Measurements from ENCODE around the gene COPA.
"Not testable (repeated sequence)": the region's sequence is repeated elsewhere in the genome, so short reads cannot be mapped to it uniquely, and the experiment has no call there.

Gene COPA

GRCh38 chr1:160342953-160343869, at the start of gene COPA, which contains the start of gene NCSTN:
TSS of gene COPA (minus strand) at chr1:160343250. CDS start at chr1:160343170, 80 bp downstream.
TSS of gene NCSTN (plus strand) at chr1:160343383. CDS start at chr1:160343397, 14 bp downstream.
- Histone ChIP-seq H3K4me1 (ENCODE audit: control insufficient read depth, insufficient read depth, low read length) (peaks cover 3% of the 10 kb centered on the region), H3K4me3 (ENCODE audit: low read length) (peak within 1 kb of the TSS; percentile 96), H3K27me3 (ENCODE audit: control insufficient read depth, insufficient read depth, low read length) (no peaks in the 10 kb centered on the region), H3K9ac (ENCODE audit: low read length) (peak within 1 kb of the TSS; percentile 99), H3K27ac (ENCODE audit: low read depth, low read length) (peak within 1 kb of the TSS; percentile 88), H3K36me3 (ENCODE audit: control insufficient read depth, insufficient read depth, low read length) (peaks cover 11% of the 10 kb centered on the region)

GRCh38 chr1:160388406-160388805, 45.4 kb upstream of the COPA start:
- H3K36me3 ChIP-seq (ENCODE audit: control insufficient read depth, insufficient read depth, low read length); H3K4me1 ChIP-seq (ENCODE audit: control insufficient read depth, insufficient read depth, low read length); H3K27ac ChIP-seq (ENCODE audit: low read depth, low read length); H3K9ac ChIP-seq (ENCODE audit: low read length); H3K27me3 ChIP-seq (ENCODE audit: control insufficient read depth, insufficient read depth, low read length); H3K4me3 ChIP-seq (ENCODE audit: low read length): not testable (repeated sequence)

DNA sequence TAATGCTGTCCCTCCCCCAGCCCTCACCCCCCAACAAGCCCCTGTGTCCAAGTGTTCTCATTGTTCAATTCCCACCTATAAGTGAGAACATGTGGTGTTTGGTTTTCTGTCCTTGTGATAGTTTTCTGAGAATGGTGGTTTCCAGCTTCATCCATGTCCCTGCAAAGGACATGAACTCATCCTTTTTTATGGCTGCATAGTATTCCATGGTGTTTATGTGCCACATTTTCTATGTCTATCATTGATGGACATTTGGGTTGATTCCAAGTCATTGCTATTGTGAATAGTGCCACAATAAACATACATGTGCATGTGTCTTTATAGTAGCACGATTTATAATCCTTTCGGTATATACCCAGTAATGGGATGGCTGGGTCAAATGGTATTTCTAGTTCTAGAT, 41.8 kb upstream of the COPA start:
- not testable (repeated sequence) for H3K4me1 ChIP-seq (ENCODE audit: control insufficient read depth, insufficient read depth, low read length); H3K4me3 ChIP-seq (ENCODE audit: low read length); H3K27me3 ChIP-seq (ENCODE audit: control insufficient read depth, insufficient read depth, low read length); H3K36me3 ChIP-seq (ENCODE audit: control insufficient read depth, insufficient read depth, low read length); H3K9ac ChIP-seq (ENCODE audit: low read length); H3K27ac ChIP-seq (ENCODE audit: low read depth, low read length)

DNA sequence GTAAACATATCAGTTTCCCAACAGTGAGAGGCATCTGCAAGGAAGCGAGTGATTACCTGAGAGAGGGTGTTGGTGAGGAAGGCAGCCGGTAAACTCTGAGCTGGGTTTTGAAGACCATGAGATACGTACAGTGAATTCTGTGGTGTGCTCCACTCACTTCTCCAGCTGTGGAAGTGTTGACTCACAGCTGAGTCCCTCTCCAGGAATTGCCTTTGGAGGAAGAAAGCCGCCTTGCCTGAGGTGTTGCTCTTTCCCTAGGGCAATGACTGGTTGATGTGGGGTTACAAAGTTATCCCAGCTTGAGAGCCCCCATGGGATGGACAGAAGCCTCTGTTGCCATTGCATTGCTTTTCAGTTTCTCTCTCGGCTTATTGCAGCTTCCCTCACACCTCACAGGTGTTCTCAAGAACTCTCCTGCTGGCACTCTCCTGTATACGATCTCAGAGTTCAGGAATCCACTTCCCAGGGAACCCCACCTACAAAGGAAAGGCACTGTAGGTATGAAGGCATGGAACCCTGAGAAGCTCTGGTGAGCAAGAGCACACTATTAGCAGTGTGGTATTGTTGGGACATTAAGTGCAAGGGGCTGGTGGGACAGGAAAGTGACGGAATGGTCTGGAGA, 34.6 kb upstream of the COPA start:
- Histone ChIP-seq H3K4me3 (ENCODE audit: low read length) (no peak overlapping the region), H3K9ac (ENCODE audit: low read length) (no peak overlapping the region), H3K36me3 (ENCODE audit: control insufficient read depth, insufficient read depth, low read length) (no peaks in the 10 kb centered on the region), H3K27me3 (ENCODE audit: control insufficient read depth, insufficient read depth, low read length) (peaks cover 3% of the 10 kb centered on the region), H3K27ac (ENCODE audit: low read depth, low read length) (no peak overlapping the region), H3K4me1 (ENCODE audit: control insufficient read depth, insufficient read depth, low read length) (peaks cover 2% of the 10 kb centered on the region)

DNA sequence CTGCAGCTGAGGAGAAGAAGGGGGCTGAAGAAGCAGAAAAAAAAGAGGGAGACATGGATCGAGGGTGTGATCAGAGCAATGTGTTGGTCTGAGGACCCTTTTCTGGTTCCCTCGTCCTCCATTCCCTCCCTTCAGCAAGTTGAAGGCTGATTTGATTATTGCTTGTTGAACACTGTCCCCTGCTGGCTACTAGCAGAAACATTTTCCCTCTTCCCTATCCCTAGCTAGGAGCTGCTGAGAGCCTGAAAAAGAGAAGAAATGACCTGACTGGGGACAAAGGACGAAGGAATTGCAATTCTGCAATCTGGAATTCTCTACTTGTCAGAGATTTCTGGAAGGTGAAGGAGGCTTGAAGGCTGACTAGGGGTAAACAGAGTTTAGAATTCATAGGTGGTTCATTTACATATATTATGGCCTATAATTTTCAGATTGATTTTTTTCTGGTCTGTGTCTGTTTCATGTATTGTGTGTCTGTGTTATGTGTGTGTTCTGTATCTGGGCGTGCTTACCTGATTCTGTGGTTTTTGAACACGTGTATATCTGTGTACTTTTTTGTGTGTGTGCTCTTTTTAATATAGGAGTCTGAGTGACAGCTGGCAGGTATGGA, 33.6 kb upstream of the COPA start:
- H3K27me3 ChIP-seq (ENCODE audit: control insufficient read depth, insufficient read depth, low read length) = peaks cover 3% of the 10 kb centered on the region
- peaks cover 2% of the 10 kb centered on the region for H3K4me1 ChIP-seq (ENCODE audit: control insufficient read depth, insufficient read depth, low read length)
- H3K36me3 ChIP-seq (ENCODE audit: control insufficient read depth, insufficient read depth, low read length) = no peaks in the 10 kb centered on the region
- H3K4me3 ChIP-seq (ENCODE audit: low read length) = no peak overlapping the region
- no peak overlapping the region for H3K27ac ChIP-seq (ENCODE audit: low read depth, low read length)
- no peak overlapping the region for H3K9ac ChIP-seq (ENCODE audit: low read length)

GRCh38 chr1:160375788-160376524, 32.9 kb upstream of the COPA start:
- Histone ChIP-seq H3K4me1 (ENCODE audit: control insufficient read depth, insufficient read depth, low read length) (peaks cover 2% of the 10 kb centered on the region), H3K27ac (ENCODE audit: low read depth, low read length) (no peak overlapping the region), H3K9ac (ENCODE audit: low read length) (no peak overlapping the region), H3K36me3 (ENCODE audit: control insufficient read depth, insufficient read depth, low read length) (no peaks in the 10 kb centered on the region), H3K4me3 (ENCODE audit: low read length) (peak overlapping the region; percentile 33), H3K27me3 (ENCODE audit: control insufficient read depth, insufficient read depth, low read length) (peaks cover 3% of the 10 kb centered on the region)

DNA sequence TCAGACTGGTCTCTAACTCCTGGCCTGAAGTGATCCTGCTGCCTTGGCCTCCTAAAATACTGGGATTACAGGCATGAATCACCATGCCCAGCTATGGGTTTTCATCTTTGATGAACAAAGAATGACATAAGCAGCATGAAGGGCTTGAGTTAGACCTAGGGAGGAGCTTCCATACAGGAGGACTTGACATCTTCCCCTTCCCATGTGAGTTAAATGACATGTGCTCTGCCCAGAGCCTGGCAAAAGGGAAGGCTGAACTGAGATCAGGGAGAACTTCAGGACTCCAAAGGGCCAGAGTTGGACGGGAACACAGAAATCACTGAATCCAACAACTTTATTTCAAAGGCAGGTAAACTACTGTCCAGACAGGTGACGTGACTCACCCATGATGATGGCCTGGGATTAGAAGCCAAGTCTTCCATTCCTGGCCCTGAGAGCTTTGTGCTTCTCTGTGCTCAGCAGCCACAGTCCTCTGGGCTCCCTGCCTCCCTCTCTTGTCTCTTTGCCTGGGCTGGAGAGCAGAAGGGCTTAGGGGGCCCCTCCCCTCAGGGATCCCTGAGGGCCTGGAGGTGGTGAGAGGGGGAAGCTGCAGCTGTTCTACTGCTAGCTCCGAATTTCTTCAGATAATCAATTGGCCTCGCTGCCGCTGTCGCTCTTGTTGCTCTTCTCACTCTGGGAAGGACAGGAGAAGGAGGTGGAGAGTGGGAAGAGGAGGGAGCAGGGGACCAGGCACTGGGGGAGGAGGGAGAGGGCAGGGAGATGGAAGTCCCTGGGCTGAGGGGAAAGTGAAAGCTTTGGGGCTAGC, 31.5 kb upstream of the COPA start:
- H3K27me3 ChIP-seq (ENCODE audit: control insufficient read depth, insufficient read depth, low read length) = peaks cover 3% of the 10 kb centered on the region
- no peak overlapping the region for H3K4me3 ChIP-seq (ENCODE audit: low read length)
- no peak overlapping the region for H3K27ac ChIP-seq (ENCODE audit: low read depth, low read length)
- H3K9ac ChIP-seq (ENCODE audit: low read length) = no peak overlapping the region
- H3K36me3 ChIP-seq (ENCODE audit: control insufficient read depth, insufficient read depth, low read length) = no peaks in the 10 kb centered on the region
- peaks cover 2% of the 10 kb centered on the region for H3K4me1 ChIP-seq (ENCODE audit: control insufficient read depth, insufficient read depth, low read length)

- H3K27me3 ChIP-seq (ENCODE audit: control insufficient read depth, insufficient read depth, low read length) = peaks cover 3% of the 10 kb centered on the region
- H3K4me3 ChIP-seq (ENCODE audit: low read length) = no peak overlapping the region
- no peaks in the 10 kb centered on the region for H3K36me3 ChIP-seq (ENCODE audit: control insufficient read depth, insufficient read depth, low read length)
- no peak overlapping the region for H3K27ac ChIP-seq (ENCODE audit: low read depth, low read length)
- peaks cover 2% of the 10 kb centered on the region for H3K4me1 ChIP-seq (ENCODE audit: control insufficient read depth, insufficient read depth, low read length)
- H3K9ac ChIP-seq (ENCODE audit: low read length) = no peak overlapping the region
Observed at GRCh38 chr1:160373696-160374095, 30.6 kb upstream of the COPA start.

DNA sequence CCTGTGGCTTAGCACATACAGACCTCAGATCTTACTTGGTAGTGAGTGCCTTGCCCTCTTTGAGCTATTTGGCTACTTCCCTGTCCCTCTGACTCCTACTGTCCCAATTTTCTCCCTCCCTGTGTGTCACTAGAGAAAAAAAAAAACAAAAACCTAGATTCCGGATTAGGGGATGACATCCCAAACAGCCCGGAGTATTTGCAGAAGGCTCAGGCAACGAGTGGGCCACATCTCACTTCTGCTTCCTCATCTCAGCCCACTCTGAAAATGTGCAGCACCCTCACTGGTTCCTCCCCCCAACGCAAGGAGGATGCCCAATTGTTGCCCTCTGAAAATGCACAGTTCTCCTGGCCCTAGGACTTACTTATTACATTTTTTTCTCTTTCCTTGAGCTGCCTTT, 28.7 kb upstream of the COPA start:
- H3K36me3 ChIP-seq (ENCODE audit: control insufficient read depth, insufficient read depth, low read length) = no peaks in the 10 kb centered on the region
- H3K4me3 ChIP-seq (ENCODE audit: low read length) = no peak overlapping the region
- H3K4me1 ChIP-seq (ENCODE audit: control insufficient read depth, insufficient read depth, low read length) = peaks cover 2% of the 10 kb centered on the region
- H3K27ac ChIP-seq (ENCODE audit: low read depth, low read length) = no peak overlapping the region
- no peak overlapping the region for H3K9ac ChIP-seq (ENCODE audit: low read length)
- H3K27me3 ChIP-seq (ENCODE audit: control insufficient read depth, insufficient read depth, low read length) = peaks cover 3% of the 10 kb centered on the region

DNA sequence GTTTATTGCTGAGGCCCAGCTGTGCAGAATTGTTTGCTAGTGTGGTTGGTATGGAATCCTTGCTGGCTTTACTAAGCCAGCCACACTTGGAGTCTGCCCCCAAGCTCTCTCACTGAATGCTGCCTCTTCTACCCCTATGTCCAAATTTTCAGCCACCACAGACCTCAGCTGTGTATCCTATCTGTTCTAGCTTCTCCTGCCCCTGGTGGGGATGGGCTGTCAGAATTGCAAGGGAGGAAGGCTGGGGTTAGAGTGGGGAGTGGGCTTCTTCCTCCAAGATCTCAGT, 28.2 kb upstream of the COPA start:
- H3K4me1 ChIP-seq (ENCODE audit: control insufficient read depth, insufficient read depth, low read length) = peaks cover 2% of the 10 kb centered on the region
- H3K27ac ChIP-seq (ENCODE audit: low read depth, low read length) = no peak overlapping the region
- H3K9ac ChIP-seq (ENCODE audit: low read length) = no peak overlapping the region
- H3K36me3 ChIP-seq (ENCODE audit: control insufficient read depth, insufficient read depth, low read length) = no peaks in the 10 kb centered on the region
- no peak overlapping the region for H3K4me3 ChIP-seq (ENCODE audit: low read length)
- peaks cover 3% of the 10 kb centered on the region for H3K27me3 ChIP-seq (ENCODE audit: control insufficient read depth, insufficient read depth, low read length)

- H3K4me3 ChIP-seq (ENCODE audit: low read length) = no peak overlapping the region
- H3K27me3 ChIP-seq (ENCODE audit: control insufficient read depth, insufficient read depth, low read length) = peaks cover 3% of the 10 kb centered on the region
- H3K9ac ChIP-seq (ENCODE audit: low read length) = no peak overlapping the region
- no peak overlapping the region for H3K27ac ChIP-seq (ENCODE audit: low read depth, low read length)
- no peaks in the 10 kb centered on the region for H3K4me1 ChIP-seq (ENCODE audit: control insufficient read depth, insufficient read depth, low read length)
- no peaks in the 10 kb centered on the region for H3K36me3 ChIP-seq (ENCODE audit: control insufficient read depth, insufficient read depth, low read length)
Observed at GRCh38 chr1:160370561-160371345, 27.7 kb upstream of the COPA start.

Data from rectal smooth muscle tissue (tissue), 1 donor.